ENCODE measurements around the gene NRG3. TPM values are rescaled to one million over a fixed set of nuclear protein-coding genes. Genes with fewer than 3 reads are reported as not detected.

The NRG3 gene
- total RNA-seq, 1 donor from 2014 or later, result not detected

GRCh38 chr10:82075605-82076004 is 200.6 kb downstream of the NRG3 start:
- no peak for DNase-seq (ENCODE audit: low spot score)
- Mint-ChIP-seq H3K9me3 (ENCODE audit: low read depth) (no peaks in the 10 kb centered on the region), H3K4me3 (ENCODE audit: unreplicated experiment) (no peak overlapping the region), H3K27me3 (ENCODE audit: low read depth) (no peaks in the 10 kb centered on the region), H3K36me3 (ENCODE audit: low read depth) (no peaks in the 10 kb centered on the region), H3K4me1 (ENCODE audit: low read depth) (no peaks in the 10 kb centered on the region), H3K27ac (ENCODE audit: unreplicated experiment) (no peak overlapping the region)
- no peak for TF ChIP-seq CTCF (IDR thresholded peaks at IDR 0.05)

- H3K36me3 Mint-ChIP-seq (ENCODE audit: low read depth), result no peaks in the 10 kb centered on the region
- H3K4me3 Mint-ChIP-seq (ENCODE audit: unreplicated experiment), result no peak overlapping the region
- no peaks in the 10 kb centered on the region for H3K27me3 Mint-ChIP-seq (ENCODE audit: low read depth)
- H3K4me1 Mint-ChIP-seq (ENCODE audit: low read depth), result no peaks in the 10 kb centered on the region
- peaks cover 7% of the 10 kb centered on the region for H3K9me3 Mint-ChIP-seq (ENCODE audit: low read depth)
- H3K27ac Mint-ChIP-seq (ENCODE audit: unreplicated experiment), result no peak overlapping the region
- DNase-seq (ENCODE audit: low spot score), result no peak
- TF ChIP-seq CTCF (IDR thresholded peaks at IDR 0.05), result no peak
Observed at GRCh38 chr10:82084496-82084895, 209.5 kb downstream of the NRG3 start.

GRCh38 chr10:82084904-82085303 is 209.9 kb downstream of the NRG3 start:
- no peak overlapping the region for H3K4me3 Mint-ChIP-seq (ENCODE audit: unreplicated experiment)
- TF ChIP-seq CTCF (IDR thresholded peaks at IDR 0.05), result no peak
- H3K4me1 Mint-ChIP-seq (ENCODE audit: low read depth), result no peaks in the 10 kb centered on the region
- H3K36me3 Mint-ChIP-seq (ENCODE audit: low read depth), result no peaks in the 10 kb centered on the region
- no peak for DNase-seq (ENCODE audit: low spot score)
- H3K27ac Mint-ChIP-seq (ENCODE audit: unreplicated experiment), result no peak overlapping the region
- no peaks in the 10 kb centered on the region for H3K27me3 Mint-ChIP-seq (ENCODE audit: low read depth)
- peaks cover 7% of the 10 kb centered on the region for H3K9me3 Mint-ChIP-seq (ENCODE audit: low read depth)

GRCh38 chr10:82089327-82089726 is 214.3 kb downstream of the NRG3 start:
- DNase-seq (ENCODE audit: low spot score), result no peak
- no peaks in the 10 kb centered on the region for H3K36me3 Mint-ChIP-seq (ENCODE audit: low read depth)
- H3K27me3 Mint-ChIP-seq (ENCODE audit: low read depth), result no peaks in the 10 kb centered on the region
- no peak overlapping the region for H3K27ac Mint-ChIP-seq (ENCODE audit: unreplicated experiment)
- peaks cover 3% of the 10 kb centered on the region for H3K9me3 Mint-ChIP-seq (ENCODE audit: low read depth)
- H3K4me3 Mint-ChIP-seq (ENCODE audit: unreplicated experiment), result no peak overlapping the region
- no peaks in the 10 kb centered on the region for H3K4me1 Mint-ChIP-seq (ENCODE audit: low read depth)
- TF ChIP-seq CTCF (IDR thresholded peaks at IDR 0.05), result no peak

- H3K27ac Mint-ChIP-seq (ENCODE audit: unreplicated experiment), result no peak overlapping the region
- no peak for TF ChIP-seq CTCF (IDR thresholded peaks at IDR 0.05)
Observed at GRCh38 chr10:82091413-82091812, 216.4 kb downstream of the NRG3 start.

More at GRCh38 chr10:82091413-82091812, 216.4 kb downstream of the NRG3 start:
- no peak for DNase-seq (ENCODE audit: low spot score)
- Mint-ChIP-seq H3K4me3 (ENCODE audit: unreplicated experiment) (no peak overlapping the region), H3K4me1 (ENCODE audit: low read depth) (no peaks in the 10 kb centered on the region), H3K9me3 (ENCODE audit: low read depth) (no peaks in the 10 kb centered on the region), H3K36me3 (ENCODE audit: low read depth) (no peaks in the 10 kb centered on the region), H3K27me3 (ENCODE audit: low read depth) (no peaks in the 10 kb centered on the region)
